Panc1 (cell line): ENCODE results near the gene PKP2. TPM values are rescaled to one million over a fixed set of nuclear protein-coding genes. Genes with fewer than 3 reads are reported as not detected.

ENCODE experiments used
- ATAC-seq: fragments of 200-7000 bp; cut with Tn5 transposase; 2 replicates; pipeline ENCODE4 v1.9.1; 2020; ENCODE audit warnings: mild to moderate bottlenecking, moderate library complexity
- BruUV-seq: library from RNA; stranded (reverse); fragments of 400-500 nt; replicated peaks from 2 replicates; lab custom pipeline; 2021; lab: Mats Ljungman, UMichigan
- CTCF ChIA-PET: fragments of 300-600 bp; sonication (Branson Sonifier 250); formaldehyde crosslinking; loops from one replicate; lab custom pipeline; 2022; ENCODE audit warnings: antibody characterized with exemption; lab: Charles Lee
- POLR2A ChIA-PET: fragments of 300-600 bp; sonication (Branson Sonifier 250); formaldehyde crosslinking; loops from one replicate; lab custom pipeline; 2022; ENCODE audit warnings: antibody characterized with exemption; lab: Charles Lee
- DNase-seq: peaks from one replicate; pipeline ENCODE4 v3.0.0-alpha.2; 2010; ENCODE audit warnings: low read depth, low spot score
- H3K27ac ChIP-seq: 2 replicates; pipeline ENCODE4 v1.5.1; 2011; ENCODE audit warnings: mild to moderate bottlenecking, low read length, inconsistent platforms
- H3K27me3 ChIP-seq: fragments of 200-500 bp; sonication (Bioruptor generic); 2 replicates; pipeline ENCODE4 v1.6.0; 2014; ENCODE audit warnings: low read length, inconsistent platforms; ENCODE audit not compliant: control insufficient read depth, insufficient read depth
- H3K36me3 ChIP-seq: fragments of 200-500 bp; sonication (Bioruptor generic); 2 replicates; pipeline ENCODE4 v1.5.1; 2014; ENCODE audit warnings: inconsistent platforms, mild to moderate bottlenecking, low read length, moderate library complexity; ENCODE audit not compliant: control insufficient read depth, insufficient read depth
- H3K4me1 ChIP-seq: 2 replicates; pipeline ENCODE4 v1.5.1; 2011; ENCODE audit warnings: inconsistent platforms, mild to moderate bottlenecking, low read length, moderate library complexity; ENCODE audit not compliant: control insufficient read depth, insufficient read depth
- H3K4me3 ChIP-seq, 2 experiments: 2 replicates each; pipeline ENCODE4 v1.5.1; 2011 to 2012; ENCODE audit warnings: low read depth in 2 of 2, low read length in 2 of 2, mild to moderate bottlenecking in 2 of 2, inconsistent platforms in 1 of 2, moderate library complexity in 1 of 2
- H3K9me3 ChIP-seq: fragments of 200-500 bp; sonication (Bioruptor generic); 2 replicates; pipeline ENCODE4 v1.5.1; 2014; ENCODE audit warnings: low read depth, mild to moderate bottlenecking, inconsistent platforms, low read length, moderate library complexity; ENCODE audit not compliant: control insufficient read depth, insufficient read depth
- CTCF ChIP-seq: fragments of 450-650 bp; IDR thresholded peaks from 2 replicates; pipeline ENCODE4 v1.5.1; 2017; ENCODE audit warnings: mild to moderate bottlenecking
- POLR2AphosphoS5 ChIP-seq: IDR thresholded peaks from 2 replicates; pipeline ENCODE4 v1.6.1; 2012; ENCODE audit warnings: mild to moderate bottlenecking, low read depth, low read length, moderate library complexity
- REST ChIP-seq, 2 experiments: IDR thresholded peaks; 2 replicates each; pipeline ENCODE4 v1.6.1; 2011 to 2012; ENCODE audit warnings: low read depth in 2 of 2, control low read depth in 1 of 2, low read length in 1 of 2, mild to moderate bottlenecking in 1 of 2, moderate library complexity in 1 of 2; ENCODE audit not compliant: insufficient read depth in 1 of 2
- SIN3A ChIP-seq: IDR thresholded peaks from 2 replicates; pipeline ENCODE4 v1.6.1; 2012; ENCODE audit warnings: low read depth, mild to moderate bottlenecking, low read length, moderate library complexity, borderline replicate concordance; ENCODE audit not compliant: insufficient read depth
- TCF7L2 ChIP-seq: IDR thresholded peaks from 2 replicates; pipeline ENCODE4 v1.6.1; 2011; ENCODE audit warnings: mild to moderate bottlenecking, low read depth, low read length, inconsistent platforms
- in situ Hi-C: cut with HindIII; loops from 2 replicates; pipeline ENCODE4 v1.10.0; 2016; ENCODE audit warnings: low sequenced_read_pairs, low pct_unique_long_range_greater_than_20kb
- intact Hi-C: fragments of 100-400 bp; cut with micrococcal nuclease; formaldehyde crosslinking; loops from one replicate; pipeline ENCODE4 v1.10.0; 2022; ENCODE audit not compliant: unreplicated experiment
- total RNA-seq: library from RNA; stranded (reverse); gene quantifications from one replicate; pipeline ENCODE4 v1.2.1, GENCODE V29; 2021; ENCODE audit not compliant: unreplicated experiment

The PKP2 gene
- total RNA-seq, 1 experiment from 2014 or later: 2.2 TPM

- no peak for TF ChIP-seq SIN3A
- TF ChIP-seq TCF7L2: no peak
- TF ChIP-seq POLR2AphosphoS5: no peak
- no peak for TF ChIP-seq CTCF
- TF ChIP-seq REST (IDR thresholded peaks at IDR 0.05; ENCODE audit: insufficient read depth in 1 of 2, low read depth in 2 of 2, low read length in 1 of 2): no peak
- in situ Hi-C loops (no loop called here), intact Hi-C loops (no loop called here)
- Histone ChIP-seq H3K27ac (no peak overlapping the region), H3K9me3 (no peaks in the 10 kb centered on the region), H3K36me3 (no peaks in the 10 kb centered on the region), H3K27me3 (no peaks in the 10 kb centered on the region), H3K4me3 (no peak overlapping the region), H3K4me1 (no peaks in the 10 kb centered on the region)
- DNase-seq (no peak), ATAC-seq (no peak)
- BruUV-seq: no TSS peak
- ChIA-PET POLR2A (no interaction called here), CTCF (no interaction called here)
These were observed 92.3 kb downstream of the PKP2 start for GRCh38 chr12:32804301-32804700.

GRCh38 chr12:32801269-32801980 is 95.2 kb downstream of the PKP2 start:
- intact Hi-C loops: no loop called here
- Histone ChIP-seq H3K27me3 (no peaks in the 10 kb centered on the region), H3K4me1 (no peaks in the 10 kb centered on the region), H3K4me3 (no peak overlapping the region), H3K36me3 (no peaks in the 10 kb centered on the region), H3K27ac (no peak overlapping the region), H3K9me3 (no peaks in the 10 kb centered on the region)
- BruUV-seq: no TSS peak
- POLR2A ChIA-PET: no interaction called here
- CTCF ChIA-PET: no interaction called here
- ATAC-seq (no peak), DNase-seq (no peak)
- in situ Hi-C loops: no loop called here
- TF ChIP-seq REST (IDR thresholded peaks at IDR 0.05; ENCODE audit: insufficient read depth in 1 of 2, low read depth in 2 of 2, low read length in 1 of 2): no peak
- TF ChIP-seq CTCF: no peak
- no peak for TF ChIP-seq POLR2AphosphoS5
- TF ChIP-seq SIN3A: no peak
- no peak for TF ChIP-seq TCF7L2
